Activated CD4-positive, alpha-beta T cell treated with anti-CD3 and anti-CD28 coated beads, Interleukin-2, amount 50 U/mL, for 24 hours (primary cell): Measurements from ENCODE around the gene ECE2.

Experiments used
- DNase-seq, 2 donors: peaks; one replicate each; pipeline ENCODE4 v3.0.0-alpha.2; 2020; ENCODE audit warnings: low read depth in 1 of 2, low spot score in 1 of 2

ECE2 gene

DNA sequence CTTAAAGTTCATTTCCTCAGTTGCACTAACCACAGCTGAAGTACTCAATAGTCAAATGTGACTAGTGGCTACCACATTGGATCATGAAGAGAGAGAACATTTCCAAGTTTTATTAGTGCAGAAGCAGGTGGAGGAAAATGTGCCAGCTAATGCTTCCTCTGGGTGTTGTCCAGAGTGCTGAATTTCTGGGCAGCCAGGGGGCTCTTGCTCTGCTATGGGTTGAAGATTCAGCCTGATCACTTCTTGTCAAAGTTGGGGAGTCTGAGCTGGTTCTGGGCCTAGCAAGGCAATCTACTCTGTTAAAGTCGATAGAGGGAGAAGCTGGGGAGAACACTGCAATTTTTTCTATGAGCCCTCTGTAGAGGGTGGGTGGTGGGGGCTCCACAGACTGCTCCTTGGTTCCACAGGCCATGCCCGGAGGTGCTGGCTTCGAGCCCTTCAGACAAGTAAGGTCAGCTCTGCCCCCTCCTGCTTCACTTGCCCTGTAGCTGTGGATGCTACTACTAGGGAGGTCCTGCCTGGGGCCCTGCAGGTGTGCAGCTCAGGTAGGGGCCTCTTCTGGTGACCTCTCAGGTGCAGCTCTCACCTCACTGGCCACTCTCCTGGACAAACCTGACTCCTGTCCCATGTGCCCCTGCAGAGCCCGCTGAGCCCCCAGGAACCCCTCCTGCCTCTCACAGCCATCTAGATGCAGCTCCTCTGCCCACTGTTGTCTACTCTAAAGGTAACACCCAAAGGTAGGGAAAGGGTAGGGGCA, 35.3 kb upstream of the ECE2 start:
- no peak for DNase-seq

DNA sequence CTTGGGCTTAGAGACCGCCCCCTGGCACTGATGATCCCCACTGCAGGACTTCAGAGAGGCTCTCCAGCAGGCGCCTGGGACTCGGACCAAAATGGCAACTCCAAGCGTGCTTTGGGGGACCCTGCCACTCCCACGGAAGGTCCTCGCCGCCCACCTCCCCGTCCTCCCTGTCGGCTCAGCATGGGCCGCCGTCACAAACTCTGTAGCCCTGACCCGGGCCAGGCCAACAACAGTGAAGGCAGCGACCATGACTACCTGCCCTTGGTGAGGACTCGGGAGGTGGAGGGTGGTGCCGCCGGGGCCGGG, 34.7 kb upstream of the ECE2 start:
- DNase-seq: no peak

DNA sequence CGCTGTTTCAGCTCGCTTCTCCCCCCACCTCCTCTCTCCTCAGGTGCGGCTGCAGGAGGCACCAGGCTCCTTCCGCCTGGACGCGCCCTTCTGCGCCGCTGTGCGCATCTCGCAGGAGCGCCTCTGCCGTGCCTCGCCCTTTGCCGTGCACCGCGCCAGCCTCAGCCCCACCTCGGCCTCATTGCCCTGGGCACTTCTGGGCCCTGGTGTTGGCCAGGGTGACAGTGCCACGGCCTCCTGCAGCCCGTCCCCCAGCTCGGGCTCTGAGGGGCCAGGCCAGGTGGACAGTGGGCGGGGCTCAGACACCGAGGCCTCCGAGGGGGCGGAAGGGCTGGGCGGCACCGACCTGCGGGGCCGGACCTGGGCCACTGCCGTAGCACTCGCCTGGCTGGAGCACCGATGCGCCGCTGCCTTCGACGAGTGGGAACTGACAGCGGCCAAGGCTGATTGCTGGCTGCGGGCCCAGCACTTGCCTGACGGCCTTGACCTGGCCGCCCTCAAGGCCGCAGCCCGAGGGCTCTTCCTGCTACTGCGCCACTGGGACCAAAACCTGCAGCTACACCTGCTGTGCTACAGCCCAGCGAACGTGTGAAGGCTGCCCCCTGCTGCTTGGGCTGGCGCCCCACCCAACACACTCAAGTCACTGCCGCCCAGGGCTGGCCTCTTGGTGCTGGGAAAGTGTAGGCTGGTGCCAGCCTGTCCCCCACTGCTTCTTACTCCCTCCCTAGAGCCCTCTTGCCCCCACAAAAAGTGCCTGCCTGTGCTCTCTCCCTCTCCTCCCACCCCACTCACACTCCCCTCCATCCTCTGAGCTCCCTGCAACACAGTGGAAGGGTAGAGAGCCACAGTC, 34.1 kb upstream of the ECE2 start:
- DNase-seq: no peak

DNA sequence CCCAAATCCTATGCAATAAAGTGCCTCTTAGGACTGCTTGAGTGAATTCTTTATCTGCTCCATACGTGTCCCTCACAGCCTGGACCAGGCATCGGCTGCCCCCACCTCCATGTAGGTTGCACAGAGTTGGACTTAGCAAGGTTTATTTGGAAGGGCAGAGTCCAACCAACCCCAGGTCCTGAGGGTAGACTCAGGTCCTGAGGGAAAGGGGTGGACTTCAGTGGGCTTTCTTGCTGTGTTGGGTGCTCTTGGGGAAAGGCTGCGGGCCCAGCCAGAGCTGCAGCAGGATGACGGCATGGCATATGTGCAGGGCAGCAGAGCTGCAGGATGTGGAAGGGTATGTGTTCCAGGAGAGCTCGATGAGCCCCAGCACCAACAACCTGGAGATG, 33.5 kb upstream of the ECE2 start:
- DNase-seq: no peak

DNA sequence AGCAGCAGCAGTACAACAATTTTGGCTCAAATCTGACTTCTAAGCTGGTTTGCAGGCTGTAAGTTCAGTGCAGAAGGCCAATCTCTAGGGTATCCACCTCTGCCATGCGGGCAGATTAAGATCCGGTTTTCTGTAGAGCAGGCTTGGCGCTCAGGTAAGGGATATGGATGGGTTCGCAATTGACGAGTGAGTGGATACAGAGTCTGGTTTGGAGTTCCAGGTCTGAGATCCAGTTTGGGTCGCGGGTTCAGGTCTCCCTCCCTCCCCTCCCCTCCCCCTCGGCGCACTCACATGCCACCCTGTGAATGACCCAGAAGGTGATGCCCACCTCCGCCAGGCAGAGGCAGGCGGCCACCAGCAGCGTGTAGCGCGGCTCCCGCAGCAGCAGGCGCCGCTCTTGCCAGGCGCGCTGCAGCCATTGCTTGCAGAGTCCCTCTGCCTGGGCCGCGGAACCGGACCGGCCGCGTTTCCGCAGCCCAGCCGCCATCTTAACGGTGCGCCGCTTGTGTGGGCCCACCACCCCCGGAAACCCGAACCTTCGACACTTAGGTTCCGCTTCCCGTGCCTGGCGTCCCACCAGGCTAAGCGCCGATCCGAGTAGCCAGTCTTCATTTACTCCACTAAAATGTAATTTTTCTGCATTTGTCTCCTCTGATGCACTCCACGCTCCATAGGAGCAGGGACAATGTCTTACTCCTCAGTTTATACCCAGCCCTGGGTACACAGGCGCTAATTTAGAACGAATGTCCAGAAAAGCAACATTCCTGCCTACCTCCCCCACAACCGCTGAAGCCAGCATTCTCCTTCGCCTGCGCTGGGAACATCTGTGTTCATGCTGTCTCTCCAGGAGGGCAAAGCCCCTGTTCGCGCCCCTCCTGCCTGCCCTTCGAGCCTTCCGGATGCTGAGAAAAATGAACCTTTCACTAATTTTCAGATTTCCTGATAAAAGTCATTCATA, 27.1 kb upstream of the ECE2 start, which contains the start of gene ALG3:
ALG3 (minus strand) TSS at position 509 of the 958 bp plus-strand sequence; CDS start at position 487, 22 bp downstream.
- peak; percentile 83 to 88 for DNase-seq

DNA sequence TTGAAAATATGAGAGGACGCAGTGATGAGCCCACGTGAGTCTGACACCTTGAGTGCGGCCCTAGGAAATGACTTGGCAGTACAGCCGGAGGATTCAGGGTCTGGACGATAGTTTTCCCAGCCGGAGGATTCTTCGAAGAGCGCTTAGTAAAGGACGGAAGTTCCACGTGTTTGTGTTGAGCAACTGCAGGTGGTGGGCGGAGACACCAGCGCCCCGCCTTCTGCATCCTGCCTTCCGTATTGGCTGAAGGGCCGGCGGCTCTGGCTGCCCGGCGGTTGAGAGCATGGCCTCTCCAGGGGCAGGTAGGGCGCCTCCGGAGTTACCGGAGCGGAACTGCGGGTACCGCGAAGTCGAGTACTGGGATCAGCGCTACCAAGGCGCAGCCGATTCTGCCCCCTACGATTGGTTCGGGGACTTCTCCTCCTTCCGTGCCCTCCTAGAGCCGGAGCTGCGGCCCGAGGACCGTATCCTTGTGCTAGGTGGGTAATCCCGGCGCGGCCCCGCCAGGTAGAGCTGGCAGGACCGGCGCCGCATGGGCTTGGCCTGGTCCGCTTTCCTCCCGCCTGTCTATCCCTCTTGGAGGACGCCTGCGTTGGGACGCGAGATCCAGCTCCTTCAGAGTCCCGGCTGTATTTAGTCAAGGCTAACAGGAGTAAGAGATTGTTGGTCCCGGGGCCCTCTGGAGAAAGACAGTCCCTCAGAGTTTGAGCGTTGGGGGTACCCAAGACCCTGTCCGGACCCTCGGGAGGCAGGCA, 26.2 kb upstream of the ECE2 start, which contains the start of gene EEF1AKMT4:
EEF1AKMT4 (plus strand) TSS at position 261 of the 755 bp plus-strand sequence; CDS start at position 284, 23 bp downstream.
- DNase-seq: peak; percentile 88 to 95

DNA sequence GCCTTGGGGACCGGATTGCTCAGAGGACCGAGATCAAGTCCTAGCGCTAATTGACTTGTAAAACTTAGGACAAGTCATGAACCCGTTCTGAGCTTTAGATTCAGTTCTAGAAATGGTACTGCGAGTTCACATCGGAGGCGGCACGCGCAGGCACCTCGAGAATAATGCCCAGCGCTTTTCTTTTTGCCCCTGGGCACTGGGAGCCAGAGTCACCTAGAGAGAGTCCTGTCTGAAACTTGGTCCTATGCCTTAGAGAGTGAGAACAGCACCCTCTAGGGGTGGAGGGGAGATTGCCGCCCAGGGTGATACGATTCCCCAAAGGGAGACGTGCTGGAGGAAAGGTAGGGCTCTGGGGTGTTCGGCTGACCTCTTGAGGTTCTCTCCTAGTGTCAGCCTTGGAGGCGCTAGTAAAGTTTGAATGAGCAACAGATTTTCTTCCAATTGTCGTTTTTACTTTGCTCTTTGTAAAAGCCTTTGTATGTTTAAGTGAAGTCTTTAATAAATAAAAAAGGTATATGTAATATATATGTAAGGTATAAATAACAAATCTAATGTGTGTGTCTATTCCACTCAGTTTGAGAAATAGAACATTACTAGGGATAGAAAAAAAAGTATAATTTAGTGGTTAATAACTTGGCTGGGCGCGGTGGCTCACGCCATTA, 25.5 kb upstream of the ECE2 start:
- peak; percentile 78 to 90 for DNase-seq

DNA sequence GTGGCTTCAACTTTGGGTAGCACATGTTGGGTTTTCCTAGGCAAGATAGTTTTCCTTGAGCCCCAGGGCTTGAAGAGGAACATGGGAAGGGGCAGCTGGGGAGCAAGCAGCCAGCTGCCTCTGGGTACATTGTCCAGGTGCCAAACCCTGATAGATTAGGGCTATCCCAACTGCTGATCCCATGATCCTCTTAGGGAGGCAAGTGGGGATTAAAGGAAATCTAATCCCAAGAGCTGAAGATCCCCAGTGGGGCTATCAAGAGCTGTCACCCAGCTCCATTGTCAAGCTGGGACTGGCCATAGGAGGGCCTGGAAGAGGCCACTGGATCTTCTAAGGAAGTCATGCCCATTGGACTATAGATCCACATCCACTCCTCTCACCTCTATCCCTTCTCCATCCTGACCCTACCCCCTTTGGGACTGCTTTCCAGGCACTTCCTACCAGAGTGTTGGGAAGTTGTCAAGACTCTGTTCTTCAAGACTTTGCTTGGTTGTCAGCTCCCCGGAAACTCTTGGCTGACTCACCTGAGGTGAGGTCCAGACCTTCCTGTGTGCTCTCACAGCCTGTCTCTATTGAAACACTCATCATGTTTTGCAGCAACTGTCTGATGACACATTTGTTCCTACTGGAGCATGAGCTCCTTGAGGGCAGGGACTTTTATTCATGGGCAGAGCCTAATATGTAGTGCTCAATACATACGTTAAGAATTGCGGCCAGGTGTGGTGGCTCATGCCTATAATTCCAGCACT, 20.4 kb upstream of the ECE2 start:
- DNase-seq: peak in 1 of 2 donors; percentile 37

DNA sequence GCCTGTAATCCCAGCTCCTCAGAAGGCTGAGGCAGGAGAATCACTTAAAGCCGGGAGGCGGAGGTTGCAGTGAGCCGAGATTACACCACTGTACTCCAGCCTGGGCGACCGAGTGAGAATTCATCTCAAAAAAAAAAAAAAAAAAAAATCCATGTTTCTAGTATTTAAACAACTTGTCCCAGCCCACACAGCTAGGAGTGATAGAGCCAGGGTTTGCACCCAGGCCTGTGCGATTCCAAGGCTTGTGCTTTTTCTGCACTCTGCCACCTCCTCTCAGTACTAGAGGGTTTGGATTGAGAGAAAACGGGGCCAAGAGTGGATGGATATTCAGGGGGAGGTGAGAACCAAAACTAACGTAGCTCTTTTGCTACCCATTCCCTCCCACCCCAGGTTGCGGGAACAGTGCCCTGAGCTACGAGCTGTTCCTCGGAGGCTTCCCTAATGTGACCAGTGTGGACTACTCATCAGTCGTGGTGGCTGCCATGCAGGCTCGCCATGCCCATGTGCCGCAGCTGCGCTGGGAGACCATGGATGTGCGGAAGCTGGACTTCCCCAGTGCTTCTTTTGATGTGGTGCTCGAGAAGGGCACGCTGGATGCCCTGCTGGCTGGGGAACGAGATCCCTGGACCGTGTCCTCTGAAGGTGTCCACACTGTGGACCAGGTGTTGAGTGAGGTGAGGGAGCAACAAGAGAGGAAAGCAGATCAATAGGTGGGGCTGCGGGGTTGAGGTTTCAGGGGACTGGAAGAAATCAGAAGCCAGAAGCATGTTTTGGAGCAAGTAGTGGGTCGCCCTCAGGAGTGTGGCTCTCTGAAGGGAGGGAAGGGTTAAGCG, 18.5 kb upstream of the ECE2 start:
- DNase-seq: no peak

DNA sequence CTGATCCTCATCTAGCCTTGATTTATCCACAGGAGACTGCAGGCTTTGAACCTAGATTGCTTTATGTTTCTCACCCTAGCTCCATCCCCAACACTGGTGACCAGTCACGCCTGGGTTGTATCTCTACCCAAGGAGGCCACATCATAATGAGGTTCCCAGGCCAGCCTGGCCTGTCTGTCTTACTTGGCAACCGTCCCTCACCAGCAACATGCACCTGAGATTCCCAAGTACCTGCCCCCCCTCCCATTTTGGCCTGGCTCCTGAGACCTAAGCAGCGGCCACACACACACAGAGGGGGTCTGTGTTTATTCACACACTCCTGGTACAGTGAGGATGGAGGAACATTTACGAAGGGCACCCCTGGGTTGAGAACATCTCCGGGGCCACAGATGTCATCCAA, 16.9 kb upstream of the ECE2 start:
- no peak for DNase-seq

DNA sequence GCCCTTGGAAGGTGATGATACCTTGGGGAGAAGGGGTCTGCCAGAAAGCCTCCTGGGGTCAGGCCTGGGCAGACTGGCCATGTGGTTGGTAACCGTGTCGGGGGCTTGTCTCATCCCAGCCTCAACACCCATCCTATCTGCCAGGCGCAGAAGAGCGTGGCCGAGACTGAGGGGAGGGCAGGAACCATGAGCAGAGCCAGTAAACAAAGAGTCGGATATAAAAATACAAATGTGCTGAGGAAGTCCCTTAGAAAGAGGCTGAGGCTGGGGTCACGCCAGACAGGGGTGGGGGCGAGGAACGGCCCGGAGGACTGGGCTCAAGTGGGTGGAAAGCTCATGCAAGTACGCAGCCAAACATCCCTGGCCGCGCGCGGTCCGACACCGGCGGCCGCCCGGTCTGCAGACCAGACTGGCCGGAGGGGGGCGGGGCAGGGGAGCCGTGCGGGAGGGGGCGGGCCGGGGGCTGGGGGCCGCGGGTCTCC, 16.4 kb upstream of the ECE2 start:
- no peak for DNase-seq

DNA sequence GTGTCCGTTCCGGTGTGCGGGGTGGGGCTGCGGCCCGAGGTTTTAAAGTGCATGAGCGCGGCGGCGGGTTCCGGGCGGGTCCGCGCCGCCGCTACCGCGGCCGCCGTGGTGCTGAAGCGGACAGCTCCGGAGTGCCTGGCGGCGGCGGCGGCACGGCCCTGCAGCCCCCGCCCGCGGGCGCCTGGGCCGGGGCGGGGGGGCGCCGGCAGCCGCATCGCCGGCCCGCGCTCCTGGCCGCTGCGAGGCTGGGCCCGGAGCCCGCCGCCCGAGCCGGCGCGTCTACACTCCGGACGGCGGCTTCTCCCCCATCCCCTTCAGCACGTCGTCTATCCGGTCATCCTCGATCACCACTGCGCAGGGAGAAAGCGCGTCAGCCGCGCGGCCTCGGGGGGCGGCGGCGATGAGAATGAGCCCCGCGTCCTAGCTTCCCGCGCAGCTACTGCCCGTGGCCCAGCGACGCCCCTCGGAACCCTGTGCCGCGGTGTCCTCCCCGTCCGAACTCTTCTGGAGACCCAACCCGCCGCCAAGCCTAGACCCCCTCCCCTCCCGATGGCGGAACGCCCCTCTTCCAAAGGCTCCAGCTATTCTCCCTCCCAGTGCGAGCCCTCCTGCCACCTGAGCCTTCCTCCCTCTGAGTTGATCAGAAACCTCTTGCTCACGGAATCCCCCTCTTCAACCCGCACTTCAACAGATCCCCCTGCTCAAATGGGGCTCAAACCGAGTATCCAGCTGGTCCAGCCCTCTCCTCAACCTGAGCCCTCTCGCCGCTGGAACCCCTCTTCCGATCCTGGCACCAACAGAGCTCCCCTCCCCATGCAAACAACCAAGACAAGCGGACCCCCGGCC, 15.7 kb upstream of the ECE2 start:
- no peak for DNase-seq

DNA sequence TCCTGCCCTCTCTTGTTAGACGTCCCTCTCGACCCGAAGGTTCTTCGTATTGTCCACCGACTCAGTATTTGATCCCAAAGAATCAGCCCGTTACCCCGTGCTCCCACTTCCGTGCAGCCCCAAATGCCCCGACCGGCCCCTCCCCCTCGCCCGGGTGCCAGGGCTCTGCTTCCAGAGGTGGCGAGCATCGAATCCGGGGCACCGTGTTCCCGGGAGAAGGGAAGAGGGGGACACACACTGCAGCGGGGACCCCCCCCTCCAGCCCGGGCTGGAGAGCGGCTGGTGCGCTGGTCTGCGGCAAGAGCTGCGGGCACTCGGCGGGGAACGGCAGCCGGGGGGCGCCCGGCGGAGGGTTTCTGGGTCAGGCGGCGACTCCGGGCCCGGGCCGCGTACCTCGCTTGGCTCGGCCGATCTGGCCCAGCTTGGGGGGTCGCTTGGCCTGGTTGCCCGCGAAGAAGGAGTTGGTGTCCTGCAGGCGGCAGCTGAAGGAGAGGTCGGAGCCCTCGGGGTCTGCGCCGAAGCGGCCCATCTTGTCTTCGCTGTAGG, 15.0 kb upstream of the ECE2 start:
- DNase-seq: no peak

DNA sequence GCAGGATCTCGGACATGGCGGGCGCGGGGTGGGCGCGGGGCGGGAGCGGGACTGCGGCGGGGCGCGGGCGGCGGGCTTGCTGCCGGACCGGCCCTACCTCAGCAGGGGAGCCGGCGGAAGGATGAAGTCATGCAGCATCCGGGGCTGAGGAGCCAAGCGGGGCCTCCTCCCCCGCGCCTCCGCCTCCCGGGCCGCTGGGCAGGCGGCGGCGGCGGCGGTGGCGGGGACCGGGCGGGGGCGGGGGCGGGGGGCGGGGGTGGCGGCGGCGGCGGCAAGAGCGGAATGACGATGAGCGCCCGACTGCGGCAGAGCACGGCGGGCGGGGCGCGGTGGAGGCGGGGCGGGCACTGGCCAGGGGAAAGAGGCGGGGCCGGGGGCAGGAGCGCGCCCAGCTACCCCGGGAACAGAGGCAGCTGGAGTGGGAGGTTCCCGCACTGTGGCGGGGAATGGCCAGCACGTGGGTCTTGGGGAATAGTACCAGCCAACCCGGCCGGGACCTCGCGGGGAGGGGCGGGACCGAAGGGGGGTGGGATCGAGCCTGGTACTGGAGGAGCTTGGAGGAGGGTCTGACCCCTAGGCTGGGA, 14.5 kb upstream of the ECE2 start, which contains the start of gene CAMK2N2:
CAMK2N2 (minus strand) TSS at position 284 of the 584 bp plus-strand sequence; CDS start at position 16, 268 bp downstream.
- DNase-seq: peak in 1 of 2 donors; percentile 21

DNA sequence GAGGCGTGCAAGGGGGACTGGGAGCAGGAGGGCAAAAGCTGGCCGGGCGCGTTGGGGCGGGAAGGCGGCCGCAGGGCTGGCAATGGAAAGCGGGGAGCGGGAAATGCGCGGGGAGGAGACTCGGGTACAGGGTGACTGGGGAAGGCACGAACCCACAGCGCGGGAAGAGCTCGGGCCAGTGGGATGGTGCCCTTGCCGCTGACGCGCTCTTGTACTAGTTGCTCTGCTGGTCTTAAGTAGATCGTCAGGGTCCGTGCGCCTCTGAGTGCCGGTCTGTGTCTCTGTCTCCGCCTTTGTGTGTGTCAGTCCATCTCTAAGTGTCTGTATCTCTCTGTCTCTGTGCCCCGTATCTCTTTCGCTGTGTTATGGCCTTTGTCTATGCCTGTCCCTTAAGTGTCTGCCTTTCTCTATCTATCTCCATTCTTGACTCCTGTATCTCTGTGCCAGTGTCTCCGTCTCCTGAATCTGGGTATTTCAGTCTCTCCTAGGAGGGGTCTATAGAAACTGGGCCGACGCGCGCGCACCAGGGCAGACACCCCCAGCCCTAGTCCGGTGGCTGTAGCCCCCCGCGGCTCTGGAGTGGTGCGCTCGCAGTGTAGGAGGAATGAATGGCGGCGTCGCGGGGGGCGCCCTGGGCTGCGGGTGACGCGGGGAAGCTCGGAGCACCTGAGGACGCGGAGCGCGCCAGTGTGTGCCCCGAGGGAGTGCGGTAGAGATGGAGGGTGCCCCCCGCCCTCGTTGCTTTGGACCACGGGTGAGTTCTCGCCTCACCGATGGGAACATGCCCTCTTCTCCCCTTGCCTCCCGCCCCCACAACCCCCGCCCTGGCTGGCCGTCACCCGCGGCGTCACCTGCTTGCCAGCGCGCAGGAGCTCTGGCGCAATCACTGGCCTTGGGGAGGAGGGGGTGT, 13.7 kb upstream of the ECE2 start:
- no peak for DNase-seq
